Upper lobe of left lung (tissue), 6 donors: ENCODE results near the gene CASP8. TPM values are rescaled to one million over a fixed set of nuclear protein-coding genes. Genes with fewer than 3 reads are reported as not detected.
"Not testable (repeated sequence)": the region's sequence is repeated elsewhere in the genome, so short reads cannot be mapped to it uniquely, and the experiment has no call there.

Experiments used
- ATAC-seq, 2 donors: fragments of 200-7000 bp; cut with Tn5 transposase; one replicate each; pipeline ENCODE4 v1.9.1; 2022; ENCODE audit warnings: mild to moderate bottlenecking in 2 of 2, moderate library complexity in 2 of 2; ENCODE audit not compliant: low FRiP score in 2 of 2
- DNase-seq, 2 donors: peaks; one replicate each; pipeline ENCODE4 v3.0.0-alpha.2; 2019 to 2020
- H3K27ac ChIP-seq, 4 donors: fragments of 200-600 bp; sonication (generic); one replicate each; pipeline ENCODE4 v1.5.1; 2016 to 2019
- H3K27me3 ChIP-seq, 4 donors: fragments of 200-600 bp; sonication (generic); one replicate each; pipeline ENCODE4 v1.5.1; 2017 to 2019
- H3K36me3 ChIP-seq, 4 donors: fragments of 200-600 bp; sonication (generic); one replicate each; pipeline ENCODE4 v1.5.1; 2016 to 2019
- H3K4me1 ChIP-seq, 4 donors: fragments of 200-600 bp; sonication (generic); one replicate each; pipeline ENCODE4 v1.5.1; 2018 to 2019
- H3K4me3 ChIP-seq, 4 donors: fragments of 200-600 bp; sonication (generic); one replicate each; pipeline ENCODE4 v1.5.1; 2017 to 2019; ENCODE audit warnings: mild to moderate bottlenecking in 2 of 4, moderate library complexity in 1 of 4
- H3K9me3 ChIP-seq, 4 donors: fragments of 200-600 bp; sonication (generic); one replicate each; pipeline ENCODE4 v1.5.1; 2018 to 2019
- EP300 ChIP-seq, 4 donors: sonication (generic); formaldehyde crosslinking; IDR thresholded peaks; one replicate each; pipeline ENCODE4 v1.5.1; 2017; ENCODE audit warnings: antibody characterized with exemption in 4 of 4, control low read depth in 2 of 4
- POLR2A ChIP-seq, 4 donors: fragments of 450-650 bp; IDR thresholded peaks; one replicate each; pipeline ENCODE4 v1.5.1; 2016 to 2017; ENCODE audit warnings: antibody characterized with exemption in 4 of 4, mild to moderate bottlenecking in 2 of 4
- POLR2AphosphoS5 ChIP-seq, 2 donors: sonication (generic); formaldehyde crosslinking; IDR thresholded peaks; one replicate each; pipeline ENCODE4 v1.5.1; 2017; ENCODE audit warnings: antibody characterized with exemption in 2 of 2
- WGBS, 2 donors: methylation state at CpG; one replicate each; pipeline ENCODE4 v1.1.5; 2017 to 2018; 5-methylcytosine and 5-hydroxymethylcytosine counted together
- total RNA-seq, 6 donors: library from RNA; depleted of rRNA in 4 of 6; stranded (reverse); fragments of >200 nt in 4 of 6; gene quantifications; one replicate each; pipeline versions ENCODE4 v1.1.0 to v1.2.1, GENCODE V29; 2016 to 2021
- TF ChIP-seq, protein P1 (sequence below), 6 experiments: fragments of 450-650 bp in 4 of 6; fragments of 200-600 bp in 2 of 6; sonication (generic) in 2 of 6; IDR thresholded peaks; one replicate each; pipeline ENCODE4 v1.5.1; 2016 to 2019; ENCODE audit warnings: antibody characterized with exemption in 6 of 6
- donor health status: DM: no; HTN: no; CAD: no; lungs with moderate emphysema.
- donor health status: DM: no; HTN: yes; CAD: no; lungs with severe emphysema.

CASP8 gene
- total RNA-seq, 6 donors from 2014 or later = 23.7 to 81.7 (median 40.6) TPM

DNA sequence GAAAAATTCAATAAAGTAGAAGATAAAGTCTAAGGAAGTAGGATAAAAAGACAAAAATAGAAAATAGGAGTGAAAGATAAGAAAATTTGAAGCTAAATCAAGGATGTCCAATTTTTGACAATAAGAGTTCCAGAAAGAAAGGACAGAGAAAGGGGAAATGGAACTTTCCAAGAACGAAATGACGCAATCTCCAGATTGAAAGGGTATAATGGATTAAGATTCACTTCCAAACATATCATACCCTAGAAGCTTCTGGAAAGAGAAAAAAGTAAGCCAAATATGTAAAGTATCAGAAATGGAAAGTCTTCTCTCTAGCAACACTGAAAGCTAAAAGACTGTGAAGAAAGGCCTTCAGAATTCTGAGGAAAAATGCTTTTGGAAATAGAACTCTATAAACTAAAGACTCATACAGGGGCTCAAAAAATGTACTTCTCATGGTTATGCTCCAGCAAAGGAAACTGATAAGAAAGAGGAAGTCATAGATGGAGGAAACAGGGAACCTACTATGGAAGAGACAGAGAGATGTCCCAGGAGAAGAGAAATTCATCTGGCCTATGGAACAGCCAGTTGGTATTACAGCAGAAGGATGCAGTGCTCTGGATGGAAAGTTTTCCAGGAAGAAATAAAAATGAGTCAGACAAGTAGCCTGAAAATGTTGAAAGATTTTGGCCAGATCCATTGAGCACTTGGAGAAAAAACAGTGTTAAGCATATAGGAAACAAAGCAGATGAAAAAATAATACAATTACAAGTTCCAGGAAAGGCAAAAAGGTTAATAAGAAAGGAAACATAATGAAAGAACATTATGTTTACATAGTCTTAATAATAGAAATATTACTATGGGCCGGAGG lies 20.1 kb downstream of the CASP8 start:
- Histone ChIP-seq H3K4me3 (no peak overlapping the region), H3K4me1 (no peaks in the 10 kb centered on the region), H3K36me3 (peaks cover under 1 to 50% (median 36%) of the 10 kb centered on the region in 4 donors), H3K9me3 (no peaks in the 10 kb centered on the region), H3K27ac (peak overlapping the region in 1 of 4 donors; percentile 19), H3K27me3 (no peaks in the 10 kb centered on the region)
- no peak for TF ChIP-seq POLR2A (IDR thresholded peaks at IDR 0.05)
- no peak for TF ChIP-seq EP300 (IDR thresholded peaks at IDR 0.05)
- no peak for TF ChIP-seq POLR2AphosphoS5 (IDR thresholded peaks at IDR 0.05)
- TF ChIP-seq, protein P1, sequence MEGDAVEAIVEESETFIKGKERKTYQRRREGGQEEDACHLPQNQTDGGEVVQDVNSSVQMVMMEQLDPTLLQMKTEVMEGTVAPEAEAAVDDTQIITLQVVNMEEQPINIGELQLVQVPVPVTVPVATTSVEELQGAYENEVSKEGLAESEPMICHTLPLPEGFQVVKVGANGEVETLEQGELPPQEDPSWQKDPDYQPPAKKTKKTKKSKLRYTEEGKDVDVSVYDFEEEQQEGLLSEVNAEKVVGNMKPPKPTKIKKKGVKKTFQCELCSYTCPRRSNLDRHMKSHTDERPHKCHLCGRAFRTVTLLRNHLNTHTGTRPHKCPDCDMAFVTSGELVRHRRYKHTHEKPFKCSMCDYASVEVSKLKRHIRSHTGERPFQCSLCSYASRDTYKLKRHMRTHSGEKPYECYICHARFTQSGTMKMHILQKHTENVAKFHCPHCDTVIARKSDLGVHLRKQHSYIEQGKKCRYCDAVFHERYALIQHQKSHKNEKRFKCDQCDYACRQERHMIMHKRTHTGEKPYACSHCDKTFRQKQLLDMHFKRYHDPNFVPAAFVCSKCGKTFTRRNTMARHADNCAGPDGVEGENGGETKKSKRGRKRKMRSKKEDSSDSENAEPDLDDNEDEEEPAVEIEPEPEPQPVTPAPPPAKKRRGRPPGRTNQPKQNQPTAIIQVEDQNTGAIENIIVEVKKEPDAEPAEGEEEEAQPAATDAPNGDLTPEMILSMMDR (IDR thresholded peaks at IDR 0.05) = no peak
- peak in 1 of 2 donors; percentile 35 for ATAC-seq
- WGBS, 2 donors = 80 to 90% methylated on average over 3 of the region's 3 CpGs
- DNase-seq = no peak

DNA sequence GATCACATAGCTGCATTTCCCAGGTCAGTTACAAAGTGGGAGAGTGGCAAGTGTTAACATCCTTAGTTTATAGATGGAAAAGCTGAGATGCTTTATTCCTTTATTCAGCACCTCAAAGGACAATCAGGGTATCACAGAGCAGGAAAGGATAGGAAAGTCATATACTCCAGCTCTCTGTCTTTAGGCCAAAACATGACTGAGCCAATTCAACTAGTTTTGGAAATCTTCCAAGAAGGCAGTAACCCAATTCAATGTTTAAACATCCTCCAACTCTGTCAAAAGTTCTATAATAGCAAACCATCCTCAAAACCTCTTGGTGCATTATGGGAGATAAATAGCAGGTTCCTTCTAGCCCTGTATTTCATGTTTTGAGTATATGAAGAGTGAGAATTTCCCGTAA lies 25.2 kb downstream of the CASP8 start:
- ATAC-seq (no peak), DNase-seq (no peak)
- Histone ChIP-seq H3K9me3 (no peaks in the 10 kb centered on the region), H3K27me3 (no peaks in the 10 kb centered on the region), H3K4me1 (no peaks in the 10 kb centered on the region), H3K4me3 (no peak overlapping the region), H3K27ac (no peak overlapping the region), H3K36me3 (peaks cover 17 to 57% (median 36%) of the 10 kb centered on the region in 4 donors)
- no peak for TF ChIP-seq POLR2A (IDR thresholded peaks at IDR 0.05)
- TF ChIP-seq, protein P1 (IDR thresholded peaks at IDR 0.05) = no peak
- no peak for TF ChIP-seq EP300 (IDR thresholded peaks at IDR 0.05)
- TF ChIP-seq POLR2AphosphoS5 (IDR thresholded peaks at IDR 0.05) = no peak
- 76 to 88% methylated on average over 1 of the region's 1 CpG for WGBS, 2 donors

DNA sequence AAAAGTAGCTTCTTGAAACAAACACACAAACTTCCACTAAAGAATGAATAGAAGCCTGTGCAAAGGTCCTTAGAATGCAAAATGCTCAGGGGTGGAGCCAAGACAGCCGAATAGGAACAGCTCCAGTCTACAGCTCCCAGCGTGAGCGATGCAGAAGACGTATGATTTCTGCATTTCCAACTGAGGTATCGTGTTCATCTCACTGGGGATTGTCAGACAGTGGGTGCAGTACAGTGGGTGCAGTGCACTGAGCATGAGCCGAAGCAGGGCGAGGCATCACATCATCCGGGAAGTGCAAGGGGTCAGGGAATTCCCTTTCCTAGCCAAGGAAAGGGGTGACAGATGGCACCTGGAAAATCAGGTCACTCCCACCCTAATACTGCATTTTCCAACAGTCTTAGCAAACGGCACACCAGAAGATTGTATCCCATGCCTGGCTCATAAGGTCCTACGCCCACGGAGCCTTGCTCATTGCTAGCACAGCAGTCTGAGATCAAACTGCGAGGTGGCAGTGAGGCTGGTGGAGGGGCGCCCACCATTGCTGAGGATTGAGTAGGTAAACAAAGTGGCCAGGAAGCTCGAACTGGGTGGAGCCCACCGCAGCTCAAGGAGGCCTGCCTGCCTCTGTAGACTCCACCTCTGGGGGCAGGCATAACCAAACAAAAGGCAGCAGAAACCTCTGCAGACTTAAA lies 30.3 kb downstream of the CASP8 start:
- not testable (repeated sequence) for H3K9me3 ChIP-seq, H3K4me3 ChIP-seq, H3K27ac ChIP-seq, DNase-seq, H3K27me3 ChIP-seq, H3K4me1 ChIP-seq, ATAC-seq
- 86 to 96% methylated on average over 11 to 15 of the region's 15 CpGs for WGBS, 2 donors
- H3K36me3 ChIP-seq = peaks cover 17 to 52% (median 33%) of the 10 kb centered on the region in 4 donors

DNA sequence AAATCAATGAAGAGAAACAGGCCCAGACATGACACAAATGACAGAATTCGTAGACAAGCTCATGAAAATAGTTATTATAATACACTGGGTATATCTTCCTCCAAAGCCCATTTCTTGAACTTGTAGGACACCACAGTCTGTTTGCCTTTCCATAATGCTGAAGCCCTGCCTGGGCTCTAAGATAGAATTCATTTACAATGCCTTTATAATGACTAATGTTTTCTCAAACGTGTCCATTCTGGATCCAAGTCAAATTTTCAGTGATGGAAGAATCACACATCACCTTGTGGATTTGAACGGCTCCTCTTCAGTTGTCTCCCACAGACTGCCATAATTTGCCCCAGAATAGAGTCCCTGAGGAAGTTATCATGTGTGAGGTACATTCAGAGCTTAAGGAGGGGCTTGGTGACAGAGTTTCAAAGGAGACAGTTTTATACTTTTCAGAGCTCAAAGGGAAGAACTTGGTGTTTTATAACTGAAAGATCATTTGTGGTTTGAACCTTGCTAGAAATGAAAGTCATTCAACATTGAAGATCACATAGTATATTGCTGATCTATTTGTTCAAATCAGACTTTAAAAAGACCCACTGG lies 38.2 kb downstream of the CASP8 start:
- H3K4me3 ChIP-seq = no peak overlapping the region
- H3K27me3 ChIP-seq = no peaks in the 10 kb centered on the region
- WGBS, 2 donors = 49 to 71% methylated on average over 3 of the region's 3 CpGs
- no peak for DNase-seq
- ATAC-seq = no peak
- H3K36me3 ChIP-seq = no peaks in the 10 kb centered on the region
- TF ChIP-seq EP300 (IDR thresholded peaks at IDR 0.05) (no peak), POLR2A (IDR thresholded peaks at IDR 0.05) (no peak), POLR2AphosphoS5 (IDR thresholded peaks at IDR 0.05) (no peak)
- TF ChIP-seq, protein P1 (IDR thresholded peaks at IDR 0.05) = no peak
- H3K4me1 ChIP-seq = no peaks in the 10 kb centered on the region
- H3K27ac ChIP-seq = no peak overlapping the region
- peaks cover 0 to 2% (median 0%) of the 10 kb centered on the region in 4 donors for H3K9me3 ChIP-seq

DNA sequence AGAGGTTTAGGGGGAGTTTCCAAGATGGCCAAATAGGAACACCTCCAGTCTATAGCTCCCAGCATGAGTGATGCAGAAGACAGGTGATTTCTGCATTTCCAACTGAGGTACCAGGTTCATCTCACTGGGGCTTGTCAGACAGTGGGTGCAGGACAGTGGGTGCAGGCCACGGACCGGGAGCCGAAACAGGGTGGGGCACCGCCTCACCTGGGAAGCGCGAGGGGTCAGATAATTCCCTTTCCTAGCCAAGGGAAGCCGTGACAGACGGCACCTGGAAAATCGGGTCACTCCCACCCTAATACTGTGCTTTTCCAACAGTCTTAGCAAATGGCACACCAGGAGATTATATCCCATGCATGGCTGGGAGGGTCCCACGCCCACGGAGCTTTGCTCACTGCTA lies 39.6 kb downstream of the CASP8 start:
- H3K36me3 ChIP-seq, H3K4me3 ChIP-seq, H3K4me1 ChIP-seq, H3K27ac ChIP-seq, H3K9me3 ChIP-seq, H3K27me3 ChIP-seq, ATAC-seq: not testable (repeated sequence)
- WGBS, 2 donors = 96 to 98% methylated on average over 11 of the region's 11 CpGs
- peak in 1 of 2 donors; percentile 35 for DNase-seq
